RWPE2 (cell line): ENCODE measurements around the gene ZNRF3.

Experiments used
- ATAC-seq: fragments of 200-7000 bp; cut with Tn5 transposase; 3 replicates; pipeline ENCODE4 v1.9.1; 2021; ENCODE audit warnings: low read depth
- DNase-seq: peaks from one replicate; pipeline ENCODE4 v3.0.0-alpha.2; 2020; ENCODE audit warnings: low spot score
- H3K27ac ChIP-seq: fragments of 450-650 bp; 2 replicates; pipeline ENCODE4 v1.5.1; 2017; ENCODE audit warnings: mild to moderate bottlenecking; ENCODE audit not compliant: poor library complexity, severe bottlenecking
- H3K27me3 ChIP-seq: fragments of 250-450 bp; sonication (Bioruptor Pico); 2 replicates; pipeline ENCODE4 v1.5.1; 2021; ENCODE audit warnings: mild to moderate bottlenecking, moderate library complexity; ENCODE audit not compliant: insufficient read depth, poor library complexity, severe bottlenecking
- H3K36me3 ChIP-seq: fragments of 250-450 bp; sonication (Bioruptor Pico); 2 replicates; pipeline ENCODE4 v1.5.1; 2020; ENCODE audit warnings: low read depth, mild to moderate bottlenecking, moderate library complexity
- H3K4me1 ChIP-seq: fragments of 250-450 bp; sonication (Bioruptor Pico); 2 replicates; pipeline ENCODE4 v1.5.1; 2021; ENCODE audit warnings: mild to moderate bottlenecking, moderate library complexity; ENCODE audit not compliant: insufficient read depth, poor library complexity, severe bottlenecking
- H3K4me3 ChIP-seq: fragments of 250-450 bp; sonication (Bioruptor Pico); 2 replicates; pipeline ENCODE4 v1.5.1; 2021; ENCODE audit warnings: mild to moderate bottlenecking, moderate library complexity; ENCODE audit not compliant: severe bottlenecking
- H3K9me3 ChIP-seq: fragments of 250-450 bp; sonication (Bioruptor Pico); 2 replicates; pipeline ENCODE4 v1.5.1; 2021; ENCODE audit warnings: mild to moderate bottlenecking, moderate library complexity; ENCODE audit not compliant: severe bottlenecking
- CTCF ChIP-seq: fragments of 450-650 bp; IDR thresholded peaks from one replicate; pipeline ENCODE4 v1.5.1; 2017; ENCODE audit warnings: mild to moderate bottlenecking, moderate library complexity; ENCODE audit not compliant: poor library complexity, severe bottlenecking

ZNRF3 gene

GRCh38 chr22:28873183-28873963 lies 10.0 kb upstream of the ZNRF3 start:
- no peak for DNase-seq
- Histone ChIP-seq H3K27me3 (no peaks in the 10 kb centered on the region), H3K36me3 (no peaks in the 10 kb centered on the region), H3K27ac (no peak overlapping the region), H3K9me3 (no peaks in the 10 kb centered on the region), H3K4me3 (no peak overlapping the region), H3K4me1 (no peaks in the 10 kb centered on the region)
- no peak for ATAC-seq
- no peak for TF ChIP-seq CTCF

GRCh38 chr22:28874061-28874460 lies 9.3 kb upstream of the ZNRF3 start:
- no peak for DNase-seq
- TF ChIP-seq CTCF = no peak
- H3K27ac ChIP-seq = no peak overlapping the region
- no peak overlapping the region for H3K4me3 ChIP-seq
- no peaks in the 10 kb centered on the region for H3K4me1 ChIP-seq
- H3K9me3 ChIP-seq = no peaks in the 10 kb centered on the region
- no peaks in the 10 kb centered on the region for H3K36me3 ChIP-seq
- no peaks in the 10 kb centered on the region for H3K27me3 ChIP-seq
- no peak for ATAC-seq

GRCh38 chr22:28874811-28875320 lies 8.5 kb upstream of the ZNRF3 start:
- Histone ChIP-seq H3K27me3 (no peaks in the 10 kb centered on the region), H3K27ac (no peak overlapping the region), H3K4me3 (no peak overlapping the region), H3K4me1 (no peaks in the 10 kb centered on the region), H3K36me3 (no peaks in the 10 kb centered on the region), H3K9me3 (no peaks in the 10 kb centered on the region)
- no peak for TF ChIP-seq CTCF
- ATAC-seq = no peak
- no peak for DNase-seq

- no peak for TF ChIP-seq CTCF
- H3K27ac ChIP-seq = peak overlapping the region; percentile 15
- H3K9me3 ChIP-seq = no peaks in the 10 kb centered on the region
- H3K4me1 ChIP-seq = peaks cover 4% of the 10 kb centered on the region
- no peaks in the 10 kb centered on the region for H3K36me3 ChIP-seq
- ATAC-seq (peak; percentile 6), DNase-seq (no peak)
- no peaks in the 10 kb centered on the region for H3K27me3 ChIP-seq
- peak overlapping the region; percentile 45 for H3K4me3 ChIP-seq
Observed at GRCh38 chr22:28882545-28882877, 861 bp upstream of the ZNRF3 start.

- Histone ChIP-seq H3K27me3 (no peaks in the 10 kb centered on the region), H3K27ac (peak overlapping the region; percentile 42), H3K9me3 (no peaks in the 10 kb centered on the region), H3K4me1 (peaks cover 4% of the 10 kb centered on the region), H3K4me3 (peak overlapping the region; percentile 76), H3K36me3 (no peaks in the 10 kb centered on the region)
- no peak for TF ChIP-seq CTCF
- ATAC-seq (no peak), DNase-seq (no peak)
Observed at GRCh38 chr22:28883657-28883916, 215 bp downstream of the ZNRF3 start.
